Kidney epithelial cell (primary cell): ENCODE measurements around the gene MTMR3. TPM values are rescaled to one million over a fixed set of nuclear protein-coding genes. Genes with fewer than 3 reads are reported as not detected.
"Not testable (repeated sequence)": the region's sequence is repeated elsewhere in the genome, so short reads cannot be mapped to it uniquely, and the experiment has no call there.

ENCODE experiments used
- DNase-seq: peaks from one replicate; pipeline ENCODE4 v3.0.0-alpha.2; 2010; ENCODE audit warnings: low read depth
- H3K27me3 ChIP-seq: 2 replicates; pipeline ENCODE4 v1.6.0; 2011; ENCODE audit warnings: low read length; ENCODE audit not compliant: control insufficient read depth, insufficient read depth
- H3K36me3 ChIP-seq: 2 replicates; pipeline ENCODE4 v1.5.1; 2011; ENCODE audit warnings: low read length; ENCODE audit not compliant: control insufficient read depth, insufficient read depth
- H3K4me3 ChIP-seq: 2 replicates; pipeline ENCODE4 v1.5.1; 2011; ENCODE audit warnings: low read depth, mild to moderate bottlenecking, control low read depth, low read length
- total RNA-seq: library from RNA; depleted of rRNA; stranded (reverse); fragments of >200 nt; gene quantifications from 2 replicates; pipeline ENCODE4 v1.2.3, GENCODE V29; 2015
- TF ChIP-seq, protein P1 (sequence below): IDR thresholded peaks from 2 replicates; pipeline ENCODE4 v1.5.1; 2011; ENCODE audit warnings: mild to moderate bottlenecking, moderate library complexity, low read length, control low read depth, inconsistent platforms; ENCODE audit not compliant: insufficient read depth, poor library complexity, severe bottlenecking

The MTMR3 gene
- total RNA-seq, 1 donor from 2014 or later, result 31.9 TPM

DNA sequence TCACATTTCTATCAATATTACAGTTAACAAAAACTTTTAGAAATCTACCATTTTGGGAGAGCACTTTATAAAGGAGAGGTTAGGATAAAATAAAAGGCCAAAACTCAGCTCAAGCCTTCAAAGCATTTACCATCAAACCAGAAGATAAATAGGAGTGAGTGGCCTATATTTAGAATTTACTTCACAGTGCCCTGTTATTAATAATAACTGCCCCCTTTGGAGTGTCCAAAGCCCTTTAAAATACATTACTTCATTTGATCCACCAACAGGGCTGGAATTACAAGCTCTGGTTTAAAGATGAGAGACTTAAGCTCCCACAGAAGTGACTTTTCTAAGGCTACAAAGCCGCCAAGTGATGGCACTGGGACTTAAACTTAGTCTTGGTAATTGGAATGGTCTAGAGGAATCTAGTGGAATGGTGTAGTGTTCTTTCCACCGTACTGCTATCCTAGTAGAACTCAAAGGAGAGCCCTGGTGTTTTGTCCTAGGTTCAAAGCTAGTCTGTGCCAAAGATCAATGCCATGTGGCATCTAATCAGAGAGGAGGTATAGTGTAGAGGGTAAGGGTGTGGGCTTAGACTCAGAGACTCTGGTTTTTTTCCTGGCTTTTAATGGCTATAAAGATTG lies 21.2 kb upstream of the MTMR3 start:
- DNase-seq, result no peak
- TF ChIP-seq, protein P1, sequence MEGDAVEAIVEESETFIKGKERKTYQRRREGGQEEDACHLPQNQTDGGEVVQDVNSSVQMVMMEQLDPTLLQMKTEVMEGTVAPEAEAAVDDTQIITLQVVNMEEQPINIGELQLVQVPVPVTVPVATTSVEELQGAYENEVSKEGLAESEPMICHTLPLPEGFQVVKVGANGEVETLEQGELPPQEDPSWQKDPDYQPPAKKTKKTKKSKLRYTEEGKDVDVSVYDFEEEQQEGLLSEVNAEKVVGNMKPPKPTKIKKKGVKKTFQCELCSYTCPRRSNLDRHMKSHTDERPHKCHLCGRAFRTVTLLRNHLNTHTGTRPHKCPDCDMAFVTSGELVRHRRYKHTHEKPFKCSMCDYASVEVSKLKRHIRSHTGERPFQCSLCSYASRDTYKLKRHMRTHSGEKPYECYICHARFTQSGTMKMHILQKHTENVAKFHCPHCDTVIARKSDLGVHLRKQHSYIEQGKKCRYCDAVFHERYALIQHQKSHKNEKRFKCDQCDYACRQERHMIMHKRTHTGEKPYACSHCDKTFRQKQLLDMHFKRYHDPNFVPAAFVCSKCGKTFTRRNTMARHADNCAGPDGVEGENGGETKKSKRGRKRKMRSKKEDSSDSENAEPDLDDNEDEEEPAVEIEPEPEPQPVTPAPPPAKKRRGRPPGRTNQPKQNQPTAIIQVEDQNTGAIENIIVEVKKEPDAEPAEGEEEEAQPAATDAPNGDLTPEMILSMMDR, result no peak
- Histone ChIP-seq H3K4me3 (no peak overlapping the region), H3K36me3 (no peaks in the 10 kb centered on the region), H3K27me3 (no peaks in the 10 kb centered on the region)

DNA sequence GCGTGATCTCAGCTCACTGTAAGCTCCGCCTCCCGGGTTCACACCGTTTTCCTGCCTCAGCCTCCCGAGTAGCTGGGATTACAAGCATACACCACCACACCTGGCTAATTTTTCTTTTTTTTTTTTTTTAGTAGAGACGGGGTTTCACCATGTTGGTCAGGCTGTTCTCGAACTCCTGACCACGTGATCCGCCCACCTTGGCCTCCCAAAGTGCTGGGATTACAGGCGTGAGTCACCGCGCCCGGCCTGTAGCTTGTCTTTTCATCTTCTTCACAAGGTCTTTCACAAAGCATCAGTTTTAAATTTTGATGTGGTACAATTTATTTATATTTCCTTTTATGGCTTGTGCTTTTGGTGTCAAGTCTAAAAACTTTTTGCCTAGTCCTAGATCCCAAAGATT lies 17.4 kb upstream of the MTMR3 start:
- not testable (repeated sequence) for H3K4me3 ChIP-seq, H3K27me3 ChIP-seq, H3K36me3 ChIP-seq, DNase-seq

DNA sequence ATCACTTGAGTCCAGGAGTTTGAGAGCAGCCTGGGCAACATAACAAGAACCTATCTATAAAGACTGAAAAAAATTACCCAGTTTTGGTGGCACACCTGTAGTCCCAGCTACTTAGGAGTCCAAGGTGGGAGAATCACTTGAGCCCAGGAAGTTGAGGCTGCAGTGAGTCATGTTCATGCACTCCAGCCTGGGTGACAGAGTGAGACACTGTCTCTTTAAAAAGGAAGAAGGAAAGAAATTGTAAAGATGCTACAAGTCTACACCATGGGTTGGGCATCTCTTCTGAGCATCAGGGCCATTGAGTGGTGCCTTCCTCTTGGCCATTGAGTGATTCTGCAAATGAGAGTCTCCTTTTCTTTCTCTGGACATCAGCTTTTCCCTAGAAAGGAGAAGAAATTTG lies 15.7 kb upstream of the MTMR3 start:
- TF ChIP-seq, protein P1, result no peak
- Histone ChIP-seq H3K27me3 (no peaks in the 10 kb centered on the region), H3K4me3 (no peak overlapping the region), H3K36me3 (no peaks in the 10 kb centered on the region)
- no peak for DNase-seq

DNA sequence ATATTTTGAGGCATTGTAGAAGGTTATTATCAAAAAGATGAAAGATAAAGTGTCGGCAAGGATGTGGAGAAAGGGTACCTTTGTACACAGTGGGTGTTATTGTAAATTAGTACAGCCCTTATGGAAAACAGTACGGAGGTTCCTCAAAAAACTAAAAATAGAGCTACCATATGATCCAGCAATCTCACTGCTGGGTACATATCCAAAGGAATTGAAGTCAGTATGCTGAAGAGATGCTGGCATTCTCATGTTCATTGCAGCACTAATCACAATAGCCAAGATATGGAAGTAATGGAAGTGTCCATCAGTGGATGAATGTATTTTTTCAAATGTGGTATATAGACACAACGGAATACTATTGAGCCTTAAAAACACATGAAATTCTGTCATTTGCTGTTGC lies 15.1 kb upstream of the MTMR3 start:
- no peak for DNase-seq
- no peaks in the 10 kb centered on the region for H3K27me3 ChIP-seq

DNA sequence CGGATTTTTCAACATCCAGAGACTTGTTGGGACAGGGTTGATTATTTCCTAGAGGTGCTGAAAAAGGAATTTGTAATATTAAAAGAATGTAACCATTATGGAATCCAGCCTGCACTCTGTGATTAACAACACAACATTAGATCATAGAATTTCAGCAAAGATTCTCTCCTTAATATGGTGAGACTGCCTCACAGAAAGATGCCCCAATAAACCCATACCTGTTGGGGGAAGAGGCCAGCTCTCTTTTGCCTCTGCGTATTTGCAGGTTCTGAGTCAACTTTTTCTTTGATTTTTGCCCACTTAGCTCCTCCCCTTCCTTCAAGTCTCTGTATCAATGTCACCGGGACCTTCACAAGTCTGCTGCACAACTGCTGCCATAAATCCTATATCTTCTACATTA lies 12.4 kb upstream of the MTMR3 start:
- Histone ChIP-seq H3K27me3 (no peaks in the 10 kb centered on the region), H3K4me3 (no peak overlapping the region), H3K36me3 (no peaks in the 10 kb centered on the region)
- DNase-seq, result no peak
- TF ChIP-seq, protein P1, result no peak

More for the DNA sequence above, 15.1 kb upstream of the MTMR3 start:
- TF ChIP-seq, protein P1, result no peak
- H3K36me3 ChIP-seq, result no peaks in the 10 kb centered on the region
- H3K4me3 ChIP-seq, result no peak overlapping the region

DNA sequence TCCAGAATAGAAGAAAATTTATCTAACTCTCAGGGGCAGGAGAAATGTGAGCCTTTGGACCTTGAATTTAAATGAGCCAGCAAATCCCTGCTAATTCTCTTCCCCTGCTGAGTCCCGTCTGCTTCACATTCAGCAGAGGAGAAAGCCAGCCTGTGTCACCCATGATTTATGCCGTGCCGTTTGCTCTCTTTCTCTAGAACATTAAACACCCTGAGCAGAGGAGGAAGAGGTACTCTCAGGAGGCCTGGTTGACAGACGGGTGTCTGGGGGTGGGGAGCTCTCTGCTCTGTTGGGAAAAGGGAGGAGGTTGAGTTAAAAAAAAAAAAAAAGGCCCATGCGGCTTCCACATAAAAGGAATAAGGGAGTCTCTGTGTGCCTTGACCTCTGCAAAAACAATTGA lies 11.3 kb upstream of the MTMR3 start:
- Histone ChIP-seq H3K4me3 (no peak overlapping the region), H3K27me3 (no peaks in the 10 kb centered on the region), H3K36me3 (no peaks in the 10 kb centered on the region)
- DNase-seq, result no peak
- TF ChIP-seq, protein P1, result no peak
